ENCODE measurements around the gene LAMA1. TPM values are rescaled to one million over a fixed set of nuclear protein-coding genes. Genes with fewer than 3 reads are reported as not detected.

LAMA1 gene
- total RNA-seq, 1 experiment from 2014 or later = not detected

- Histone ChIP-seq H3K4me3 (ENCODE audit: low read depth, low read length, poor library complexity, severe bottlenecking) (no peak overlapping the region), H3K9me3 (ENCODE audit: low read depth, low read length, poor library complexity, severe bottlenecking) (peaks cover 18% of the 10 kb centered on the region), H3K36me3 (ENCODE audit: insufficient read depth, low read length, poor library complexity, severe bottlenecking) (no peaks in the 10 kb centered on the region), H3K4me1 (ENCODE audit: insufficient read depth, low read length, poor library complexity, severe bottlenecking) (no peaks in the 10 kb centered on the region), H3K27me3 (replicated peaks; ENCODE audit: insufficient read depth, low read depth, low read length, poor library complexity) (no peaks in the 10 kb centered on the region), H3K27ac (ENCODE audit: low read depth, low read length, poor library complexity, severe bottlenecking) (no peak overlapping the region)
- BruUV-seq (replicated peaks) = no TSS peak
- CTCF ChIA-PET = no interaction called here
- POLR2A ChIA-PET (ENCODE audit: low non-redundant PET) = no interaction called here
- no peak for TF ChIP-seq EZH2 (IDR thresholded peaks at IDR 0.05; ENCODE audit: borderline replicate concordance, low read depth, low read length, poor library complexity, severe bottlenecking)
- TF ChIP-seq CTCF (conservative IDR thresholded peaks at IDR 0.05; ENCODE audit: low read depth, low read length) = no peak
- intact Hi-C loops (cut with micrococcal nuclease; ENCODE audit: unreplicated experiment) = no loop called here
- no peak for DNase-seq (ENCODE audit: low spot score)
Observed at GRCh38 chr18:7133181-7133580, 15.6 kb upstream of the LAMA1 start.

- no peak for TF ChIP-seq CTCF (conservative IDR thresholded peaks at IDR 0.05; ENCODE audit: low read depth, low read length)
- no peaks in the 10 kb centered on the region for H3K27me3 ChIP-seq (replicated peaks; ENCODE audit: insufficient read depth, low read depth, low read length, poor library complexity)
- no peaks in the 10 kb centered on the region for H3K36me3 ChIP-seq (ENCODE audit: insufficient read depth, low read length, poor library complexity, severe bottlenecking)
- intact Hi-C loops (cut with micrococcal nuclease; ENCODE audit: unreplicated experiment) = no loop called here
- H3K27ac ChIP-seq (ENCODE audit: low read depth, low read length, poor library complexity, severe bottlenecking) = no peak overlapping the region
- no TSS peak for BruUV-seq (replicated peaks)
- no peaks in the 10 kb centered on the region for H3K4me1 ChIP-seq (ENCODE audit: insufficient read depth, low read length, poor library complexity, severe bottlenecking)
- POLR2A ChIA-PET (ENCODE audit: low non-redundant PET) = no interaction called here
- H3K4me3 ChIP-seq (ENCODE audit: low read depth, low read length, poor library complexity, severe bottlenecking) = no peak overlapping the region
- peaks cover 22% of the 10 kb centered on the region for H3K9me3 ChIP-seq (ENCODE audit: low read depth, low read length, poor library complexity, severe bottlenecking)
- CTCF ChIA-PET = no interaction called here
- no peak for DNase-seq (ENCODE audit: low spot score)
Observed at GRCh38 chr18:7132356-7133150, 15.0 kb upstream of the LAMA1 start.

GRCh38 chr18:7122376-7122775 is 4.8 kb upstream of the LAMA1 start:
- CTCF ChIA-PET = no interaction called here
- BruUV-seq (replicated peaks) = no TSS peak
- TF ChIP-seq EZH2 (IDR thresholded peaks at IDR 0.05; ENCODE audit: borderline replicate concordance, low read depth, low read length, poor library complexity, severe bottlenecking) (no peak), CTCF (conservative IDR thresholded peaks at IDR 0.05; ENCODE audit: low read depth, low read length) (no peak)
- POLR2A ChIA-PET (ENCODE audit: low non-redundant PET) = no interaction called here
- no peak overlapping the region for H3K27ac ChIP-seq (ENCODE audit: low read depth, low read length, poor library complexity, severe bottlenecking)
- no peaks in the 10 kb centered on the region for H3K4me1 ChIP-seq (ENCODE audit: insufficient read depth, low read length, poor library complexity, severe bottlenecking)
- intact Hi-C loops (cut with micrococcal nuclease; ENCODE audit: unreplicated experiment) = no loop called here
- no peak for DNase-seq (ENCODE audit: low spot score)
- peaks cover 14% of the 10 kb centered on the region for H3K9me3 ChIP-seq (ENCODE audit: low read depth, low read length, poor library complexity, severe bottlenecking)
- H3K4me3 ChIP-seq (ENCODE audit: low read depth, low read length, poor library complexity, severe bottlenecking) = no peak overlapping the region
- no peaks in the 10 kb centered on the region for H3K27me3 ChIP-seq (replicated peaks; ENCODE audit: insufficient read depth, low read depth, low read length, poor library complexity)
- no peaks in the 10 kb centered on the region for H3K36me3 ChIP-seq (ENCODE audit: insufficient read depth, low read length, poor library complexity, severe bottlenecking)
